HEK293T (cell line): ENCODE measurements around the gene QSOX2.

Experiments used
- CTCF ChIA-PET: fragments of 350-600 bp; formaldehyde crosslinking; extraction: SDS; loops from one replicate; lab custom pipeline; 2021; ENCODE audit warnings: antibody characterized with exemption, inconsistent platforms; lab: Yijun Ruan, JAX
- POLR2A ChIA-PET: fragments of 350-600 bp; formaldehyde crosslinking; extraction: SDS; loops from one replicate; lab custom pipeline; 2020; ENCODE audit warnings: antibody characterized with exemption, inconsistent platforms; lab: Yijun Ruan, JAX
- DNase-seq: peaks from one replicate; pipeline ENCODE4 v3.0.0; 2012; ENCODE audit warnings: mixed read lengths; ENCODE audit errors: extremely low spot score
- ARNT ChIP-seq: fragments of 450-650 bp; IDR thresholded peaks from 2 replicates; pipeline ENCODE4 v1.6.1; 2017; ENCODE audit warnings: mild to moderate bottlenecking
- BHLHE40 ChIP-seq: fragments of 450-650 bp; IDR thresholded peaks from 2 replicates; pipeline ENCODE4 v1.6.1; 2016; ENCODE audit warnings: mild to moderate bottlenecking, moderate library complexity, borderline replicate concordance
- CTBP1 ChIP-seq: fragments of 450-650 bp; IDR thresholded peaks from 2 replicates; pipeline ENCODE4 v1.6.1; 2016; ENCODE audit warnings: borderline replicate concordance
- ELF4 ChIP-seq: fragments of 450-650 bp; IDR thresholded peaks from 2 replicates; pipeline ENCODE4 v1.6.1; 2017; ENCODE audit warnings: antibody characterized with exemption
- FOXA1 ChIP-seq: fragments of 450-650 bp; IDR thresholded peaks from 2 replicates; pipeline ENCODE4 v1.6.1; 2016; ENCODE audit warnings: mild to moderate bottlenecking
- FOXK2 ChIP-seq: fragments of 450-650 bp; IDR thresholded peaks from 2 replicates; pipeline ENCODE4 v1.6.1; 2016; ENCODE audit warnings: mild to moderate bottlenecking
- FOXM1 ChIP-seq: fragments of 450-650 bp; IDR thresholded peaks from 2 replicates; pipeline ENCODE4 v1.6.1; 2017; ENCODE audit warnings: mild to moderate bottlenecking, borderline replicate concordance
- HDGF ChIP-seq: fragments of 450-650 bp; IDR thresholded peaks from 2 replicates; pipeline ENCODE4 v1.6.1; 2017; ENCODE audit warnings: antibody characterized with exemption, borderline replicate concordance
- L3MBTL2 ChIP-seq: fragments of 450-650 bp; conservative IDR thresholded peaks from 2 replicates; pipeline ENCODE4 v1.6.1; 2016; ENCODE audit warnings: mild to moderate bottlenecking
- LEF1 ChIP-seq: fragments of 450-650 bp; IDR thresholded peaks from 2 replicates; pipeline ENCODE4 v1.6.1; 2017; ENCODE audit warnings: mild to moderate bottlenecking, borderline replicate concordance
- NFRKB ChIP-seq: fragments of 450-650 bp; IDR thresholded peaks from 2 replicates; pipeline ENCODE4 v1.6.1; 2016; ENCODE audit warnings: mild to moderate bottlenecking, moderate library complexity
- PKNOX1 ChIP-seq: fragments of 450-650 bp; IDR thresholded peaks from 2 replicates; pipeline ENCODE4 v1.6.1; 2016
- SP1 ChIP-seq: fragments of 450-650 bp; IDR thresholded peaks from 2 replicates; pipeline ENCODE4 v1.6.1; 2017
- SUZ12 ChIP-seq: fragments of 450-650 bp; IDR thresholded peaks from 2 replicates; pipeline ENCODE4 v1.6.1; 2016; ENCODE audit warnings: mild to moderate bottlenecking
- TARDBP ChIP-seq: fragments of 450-650 bp; IDR thresholded peaks from 2 replicates; pipeline ENCODE4 v1.6.1; 2016
- ZNF384 ChIP-seq: fragments of 450-650 bp; IDR thresholded peaks from 2 replicates; pipeline ENCODE4 v1.6.1; 2016

Gene QSOX2

DNA sequence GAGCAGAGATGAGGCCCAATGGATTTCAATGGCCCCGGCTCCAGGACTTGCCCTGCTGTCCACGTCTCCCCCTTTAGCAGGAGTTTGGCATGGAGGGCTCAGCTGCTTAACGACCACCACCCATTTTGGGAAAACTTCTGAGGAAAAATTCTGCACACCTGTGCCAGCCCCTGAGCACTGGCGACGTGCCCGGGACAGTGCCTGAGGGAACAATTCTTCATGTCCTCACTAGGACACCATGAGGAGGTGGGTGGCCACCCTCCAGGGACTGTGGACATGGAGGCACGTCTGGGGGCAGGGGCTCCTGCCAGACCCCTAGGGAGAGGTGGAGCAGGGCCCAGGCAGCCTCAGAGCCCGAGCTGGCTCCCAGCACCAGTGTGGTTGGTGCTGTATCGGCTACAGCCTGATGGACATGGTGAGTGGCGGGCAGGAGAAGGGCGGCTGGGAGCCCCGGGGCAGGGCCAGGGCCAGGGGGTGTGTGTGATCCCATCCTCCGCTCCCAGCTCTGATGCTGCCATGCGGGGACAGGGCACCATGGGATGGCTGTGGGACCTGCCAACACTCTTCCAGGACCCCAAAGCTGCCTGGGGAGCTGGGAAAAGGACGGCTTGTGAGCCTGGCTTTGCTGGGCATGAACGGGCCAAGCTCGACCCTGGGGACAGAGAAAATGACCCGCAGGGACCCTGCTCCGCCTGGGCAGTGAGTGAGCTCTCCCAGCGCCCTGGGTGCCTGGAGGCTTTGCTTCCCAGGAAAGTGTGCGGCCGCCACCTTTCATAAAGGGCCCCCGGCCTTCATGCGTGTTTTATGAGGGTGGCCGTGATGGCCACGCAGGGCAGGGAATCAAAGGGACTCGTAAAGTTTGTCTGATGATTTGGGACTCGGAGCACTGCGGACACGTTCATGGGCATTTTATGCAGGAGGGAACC, 3.6 kb upstream of the QSOX2 start:
- ChIA-PET POLR2A (interaction anchor here (2.0 kb wide), 1 partner anchor 18 kb away, joined by 7 read pairs; no protein-coding TSS in a partner anchor), CTCF (interaction anchor here (0.7 kb wide), 1 partner anchor 691 kb away, joined by 3 read pairs; no protein-coding TSS in a partner anchor)
- no peak for TF ChIP-seq LEF1
- no peak for TF ChIP-seq FOXK2
- no peak for TF ChIP-seq PKNOX1
- no peak for TF ChIP-seq NFRKB
- no peak for TF ChIP-seq TARDBP
- no peak for TF ChIP-seq ZNF384
- TF ChIP-seq HDGF = no peak
- TF ChIP-seq CTBP1 = no peak
- no peak for TF ChIP-seq ELF4
- TF ChIP-seq FOXA1 = no peak
- no peak for TF ChIP-seq SP1
- no peak for TF ChIP-seq L3MBTL2
- TF ChIP-seq SUZ12 = no peak
- TF ChIP-seq BHLHE40 = no peak
- TF ChIP-seq ARNT = no peak
- no peak for DNase-seq

- POLR2A ChIA-PET = interaction anchor here (2.0 kb wide), 1 partner anchor 19 kb away, joined by 7 read pairs; no protein-coding TSS in a partner anchor
- TF ChIP-seq SUZ12 (no peak), FOXA1 (no peak), ARNT (no peak), NFRKB (no peak), L3MBTL2 (no peak), FOXK2 (no peak), ZNF384 (no peak), BHLHE40 (no peak), TARDBP (no peak), HDGF (no peak)
- CTCF ChIA-PET = interaction anchor here (0.7 kb wide), 1 partner anchor 690 kb away, joined by 3 read pairs; no protein-coding TSS in a partner anchor
Observed at GRCh38 chr9:136247947-136248637, 2.5 kb upstream of the QSOX2 start.

GRCh38 chr9:136247551-136247916, 1.9 kb upstream of the QSOX2 start:
- POLR2A ChIA-PET = interaction anchor here (2.0 kb wide), 1 partner anchor 20 kb away, joined by 7 read pairs; no protein-coding TSS in a partner anchor
- TF ChIP-seq LEF1 (no peak), SP1 (no peak), L3MBTL2 (no peak), BHLHE40 (no peak), SUZ12 (no peak), PKNOX1 (no peak), FOXA1 (no peak), HDGF (no peak), ZNF384 (no peak), FOXM1 (no peak), ARNT (no peak), TARDBP (no peak), FOXK2 (no peak), CTBP1 (no peak), ELF4 (no peak), NFRKB (no peak)
- CTCF ChIA-PET = no interaction called here
- no peak for DNase-seq

More at GRCh38 chr9:136247947-136248637, 2.5 kb upstream of the QSOX2 start:
- no peak for DNase-seq

DNA sequence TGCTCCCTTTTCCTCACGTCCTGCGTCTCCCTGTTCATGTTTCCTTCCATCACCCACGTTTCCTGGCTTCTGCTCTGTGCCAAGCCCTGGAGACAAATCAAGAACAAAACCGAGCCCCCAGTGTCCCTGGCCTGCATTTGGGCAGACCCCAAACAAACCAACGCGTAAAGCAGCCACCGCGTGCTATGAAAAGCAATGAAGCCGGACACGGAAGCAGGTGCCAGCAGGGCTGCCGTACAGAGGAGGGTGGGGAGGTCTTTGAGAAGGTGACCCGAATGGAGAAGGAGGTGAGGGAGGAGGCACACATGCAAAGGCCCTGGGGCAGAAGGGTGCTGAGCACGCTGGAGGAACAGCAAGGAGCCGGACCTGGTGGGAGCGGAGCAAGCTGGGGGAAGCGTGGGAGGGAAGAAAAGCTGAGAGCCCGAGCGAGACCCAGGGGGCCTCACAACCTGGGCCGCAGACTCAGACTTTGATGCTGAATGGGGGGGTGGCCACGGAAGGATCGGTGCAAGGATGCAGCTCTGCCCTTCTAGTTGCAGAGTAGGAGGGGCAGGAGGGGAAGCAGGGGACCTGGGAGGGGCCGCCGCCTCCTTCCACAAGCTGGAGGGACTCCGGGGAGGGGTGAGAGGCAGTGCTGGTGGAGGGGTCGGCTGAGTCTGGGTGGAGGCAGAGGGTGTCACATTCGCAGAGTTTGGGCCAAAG, 1.4 kb upstream of the QSOX2 start:
- DNase-seq = no peak
- CTCF ChIA-PET = interaction anchor here (0.6 kb wide), 1 partner anchor 86 kb away, joined by 3 read pairs; no protein-coding TSS in a partner anchor
- POLR2A ChIA-PET = no interaction called here
- TF ChIP-seq FOXA1 = no peak

- CTCF ChIA-PET = no interaction called here
Observed at GRCh38 chr9:136244969-136245218, 718 bp downstream of the QSOX2 start.

More at GRCh38 chr9:136244969-136245218, 718 bp downstream of the QSOX2 start:
- TF ChIP-seq LEF1 (no peak), FOXM1 (no peak), ARNT (no peak), L3MBTL2 (no peak), ZNF384 (no peak), CTBP1 (no peak), HDGF (no peak), NFRKB (no peak), ELF4 (no peak)
- DNase-seq = no peak
- POLR2A ChIA-PET = no interaction called here
